ENCODE measurements around the gene PARD3.
"Not testable (repeated sequence)": the region's sequence is repeated elsewhere in the genome, so short reads cannot be mapped to it uniquely, and the experiment has no call there.

The PARD3 gene

GRCh38 chr10:34757933-34758332 lies 57.2 kb downstream of the PARD3 start:
- POLR2A ChIA-PET: no interaction called here
- CTCF ChIA-PET: interaction anchor here (1.1 kb wide), 1 partner anchor 11 kb away, joined by 3 read pairs; no protein-coding TSS in a partner anchor
- peaks cover 0 to 3% (median 0%) of the 10 kb centered on the region in 4 experiments for H3K4me1 ChIP-seq (ENCODE audit: control extremely low read depth in 1 of 4, control insufficient read depth in 4 of 4, insufficient read depth in 4 of 4, low read length in 3 of 4)
- peaks cover 0 to 2% (median 0%) of the 10 kb centered on the region in 5 experiments for H3K27me3 ChIP-seq (replicated peaks in 2 of 5; ENCODE audit: control insufficient read depth in 4 of 5, insufficient read depth in 5 of 5, low read length in 4 of 5)
- DNase-seq: no peak
- no peak overlapping the region for H3K4me3 ChIP-seq (ENCODE audit: control insufficient read depth in 1 of 7, extremely low read depth in 1 of 7, insufficient read depth in 4 of 7, low read depth in 2 of 7, low read length in 6 of 7)
- H3K27ac ChIP-seq (ENCODE audit: insufficient read depth in 1 of 2, low read depth in 1 of 2, low read length in 2 of 2, poor library complexity in 1 of 2, severe bottlenecking in 2 of 2): no peak overlapping the region
- H3K36me3 ChIP-seq (ENCODE audit: control insufficient read depth in 4 of 4, insufficient read depth in 4 of 4, low read length in 3 of 4): no peaks in the 10 kb centered on the region
- no peaks in the 10 kb centered on the region for H3K9me3 ChIP-seq (ENCODE audit: control extremely low read depth in 1 of 5, control insufficient read depth in 4 of 5, insufficient read depth in 2 of 5, low read depth in 1 of 5, low read length in 4 of 5)

GRCh38 chr10:34757181-34757580 lies 57.9 kb downstream of the PARD3 start:
- WGBS (ENCODE audit: insufficient coverage): no CpG with 5 or more reads among the region's 4 CpGs
- CTCF ChIA-PET: not testable (repeated sequence)

DNA sequence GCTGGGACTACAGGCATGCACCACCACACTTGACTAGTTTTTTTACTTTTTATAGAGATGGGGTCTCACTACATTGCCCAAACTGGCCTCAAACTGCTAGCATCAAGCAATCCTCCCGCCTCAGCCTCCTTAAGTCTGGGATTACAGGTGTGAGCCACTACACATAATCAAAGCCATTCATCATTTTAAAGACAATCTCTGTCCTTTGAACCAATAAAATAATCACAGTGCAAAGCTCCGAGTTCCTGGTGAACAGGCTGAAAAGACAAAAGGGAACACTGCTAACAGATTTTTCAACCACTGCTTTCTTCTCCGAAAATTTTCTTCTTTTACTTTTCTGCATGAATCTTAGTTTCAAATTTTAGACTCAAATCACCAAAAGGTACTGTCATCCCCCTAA lies 58.5 kb downstream of the PARD3 start:
- H3K27ac ChIP-seq (ENCODE audit: insufficient read depth in 1 of 2, low read depth in 1 of 2, low read length in 2 of 2, poor library complexity in 1 of 2, severe bottlenecking in 2 of 2): no peak overlapping the region
- peaks cover 0 to 3% (median 0%) of the 10 kb centered on the region in 4 experiments for H3K4me1 ChIP-seq (ENCODE audit: control extremely low read depth in 1 of 4, control insufficient read depth in 4 of 4, insufficient read depth in 4 of 4, low read length in 3 of 4)
- no peaks in the 10 kb centered on the region for H3K9me3 ChIP-seq (ENCODE audit: control extremely low read depth in 1 of 5, control insufficient read depth in 4 of 5, insufficient read depth in 2 of 5, low read depth in 1 of 5, low read length in 4 of 5)
- H3K4me3 ChIP-seq (ENCODE audit: control insufficient read depth in 1 of 7, extremely low read depth in 1 of 7, insufficient read depth in 4 of 7, low read depth in 2 of 7, low read length in 6 of 7): no peak overlapping the region
- POLR2A ChIA-PET: no interaction called here
- WGBS (ENCODE audit: insufficient coverage): 94% methylated on average over 2 of the region's 3 CpGs
- CTCF ChIA-PET: no interaction called here
- H3K27me3 ChIP-seq (replicated peaks in 2 of 5; ENCODE audit: control insufficient read depth in 4 of 5, insufficient read depth in 5 of 5, low read length in 4 of 5): peaks cover 0 to 2% (median 0%) of the 10 kb centered on the region in 5 experiments
- no peak for DNase-seq
- H3K36me3 ChIP-seq (ENCODE audit: control insufficient read depth in 4 of 4, insufficient read depth in 4 of 4, low read length in 3 of 4): no peaks in the 10 kb centered on the region

More at GRCh38 chr10:34757181-34757580, 57.9 kb downstream of the PARD3 start:
- DNase-seq; POLR2A ChIA-PET; H3K27me3 ChIP-seq (replicated peaks in 2 of 5; ENCODE audit: control insufficient read depth in 4 of 5, insufficient read depth in 5 of 5, low read length in 4 of 5); H3K9me3 ChIP-seq (ENCODE audit: control extremely low read depth in 1 of 5, control insufficient read depth in 4 of 5, insufficient read depth in 2 of 5, low read depth in 1 of 5, low read length in 4 of 5); H3K36me3 ChIP-seq (ENCODE audit: control insufficient read depth in 4 of 4, insufficient read depth in 4 of 4, low read length in 3 of 4); H3K4me3 ChIP-seq (ENCODE audit: control insufficient read depth in 1 of 7, extremely low read depth in 1 of 7, insufficient read depth in 4 of 7, low read depth in 2 of 7, low read length in 6 of 7); H3K27ac ChIP-seq (ENCODE audit: insufficient read depth in 1 of 2, low read depth in 1 of 2, low read length in 2 of 2, poor library complexity in 1 of 2, severe bottlenecking in 2 of 2); H3K4me1 ChIP-seq (ENCODE audit: control extremely low read depth in 1 of 4, control insufficient read depth in 4 of 4, insufficient read depth in 4 of 4, low read length in 3 of 4): not testable (repeated sequence)

DNA sequence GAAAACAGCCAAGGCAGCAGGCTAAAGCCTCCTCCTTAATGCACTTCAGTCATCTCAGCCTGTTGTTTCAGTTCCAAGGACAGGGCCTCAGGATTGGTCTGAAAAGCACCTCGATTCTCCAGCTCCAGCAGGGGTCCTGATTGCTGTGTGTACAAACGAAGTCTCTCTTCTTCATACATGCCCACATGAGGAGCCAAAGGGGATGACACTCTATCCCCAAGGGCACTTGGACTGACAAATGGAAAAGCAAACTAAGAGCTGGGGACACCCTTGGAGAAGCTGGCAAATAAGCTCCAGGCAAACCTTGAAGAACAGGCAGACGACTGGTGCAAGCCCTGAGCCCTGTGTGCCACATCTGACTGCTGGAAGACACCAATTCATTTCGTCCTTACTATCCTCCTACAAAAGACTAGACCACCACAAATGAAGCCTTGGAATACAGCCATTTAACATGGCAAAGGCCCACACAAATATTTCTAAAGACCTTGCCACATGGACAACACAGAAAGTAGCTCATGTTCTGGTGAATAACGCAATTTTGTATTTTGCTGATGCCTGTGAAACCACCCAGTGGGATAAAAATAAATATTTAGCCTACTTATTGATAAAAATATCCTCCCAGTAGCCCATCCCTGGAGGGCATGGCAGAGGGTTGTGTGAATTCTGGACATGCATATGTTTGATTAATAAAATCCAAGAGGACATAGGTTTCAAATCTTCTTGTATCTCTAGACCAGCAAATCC lies 61.9 kb downstream of the PARD3 start:
- POLR2A ChIA-PET: no interaction called here
- WGBS (ENCODE audit: insufficient coverage): 94% methylated on average over 2 of the region's 5 CpGs
- CTCF ChIA-PET: interaction anchor here (0.9 kb wide), 1 partner anchor 11 kb away, joined by 3 read pairs; no protein-coding TSS in a partner anchor

DNA sequence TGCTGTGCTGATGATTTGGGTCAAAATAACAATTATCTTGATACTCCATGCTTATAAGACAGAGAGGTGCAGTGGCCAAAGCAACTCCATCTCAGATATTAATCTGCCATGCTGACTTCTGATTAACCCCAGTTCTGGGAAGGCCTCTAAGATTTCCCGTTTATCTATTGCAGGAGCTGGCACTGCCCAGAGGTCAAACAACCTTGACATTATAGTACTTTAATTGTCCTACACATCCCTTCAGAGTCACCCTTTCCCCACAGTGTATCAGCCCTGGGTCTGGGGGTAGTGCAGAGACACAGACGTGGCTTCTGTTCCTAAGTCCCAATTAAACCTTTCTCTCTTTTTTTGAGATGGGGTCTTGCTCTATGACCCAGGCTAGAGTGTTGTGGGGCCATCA lies 63.8 kb downstream of the PARD3 start:
- no peaks in the 10 kb centered on the region for H3K36me3 ChIP-seq (ENCODE audit: control insufficient read depth in 4 of 4, insufficient read depth in 4 of 4, low read length in 3 of 4)
- DNase-seq: no peak
- POLR2A ChIA-PET: no interaction called here
- no peaks in the 10 kb centered on the region for H3K4me1 ChIP-seq (ENCODE audit: control extremely low read depth in 1 of 4, control insufficient read depth in 4 of 4, insufficient read depth in 4 of 4, low read length in 3 of 4)
- CTCF ChIA-PET: interaction anchor here (0.6 kb wide), 1 partner anchor 66 kb away, joined by 4 read pairs; no protein-coding TSS in a partner anchor
- WGBS (ENCODE audit: insufficient coverage): no CpG with 5 or more reads among the region's 2 CpGs
- H3K4me3 ChIP-seq (ENCODE audit: control insufficient read depth in 1 of 7, extremely low read depth in 1 of 7, insufficient read depth in 4 of 7, low read depth in 2 of 7, low read length in 6 of 7): no peak overlapping the region
- no peaks in the 10 kb centered on the region for H3K9me3 ChIP-seq (ENCODE audit: control extremely low read depth in 1 of 5, control insufficient read depth in 4 of 5, insufficient read depth in 2 of 5, low read depth in 1 of 5, low read length in 4 of 5)
- no peak overlapping the region for H3K27ac ChIP-seq (ENCODE audit: insufficient read depth in 1 of 2, low read depth in 1 of 2, low read length in 2 of 2, poor library complexity in 1 of 2, severe bottlenecking in 2 of 2)
- peaks cover 0 to 9% (median 0%) of the 10 kb centered on the region in 5 experiments for H3K27me3 ChIP-seq (replicated peaks in 2 of 5; ENCODE audit: control insufficient read depth in 4 of 5, insufficient read depth in 5 of 5, low read length in 4 of 5)

More for the DNA sequence above, 61.9 kb downstream of the PARD3 start:
- Histone ChIP-seq H3K9me3 (ENCODE audit: control extremely low read depth in 1 of 5, control insufficient read depth in 4 of 5, insufficient read depth in 2 of 5, low read depth in 1 of 5, low read length in 4 of 5) (no peaks in the 10 kb centered on the region), H3K27me3 (replicated peaks in 2 of 5; ENCODE audit: control insufficient read depth in 4 of 5, insufficient read depth in 5 of 5, low read length in 4 of 5) (peaks cover 0 to 4% (median 0%) of the 10 kb centered on the region in 5 experiments), H3K4me3 (ENCODE audit: control insufficient read depth in 1 of 7, extremely low read depth in 1 of 7, insufficient read depth in 4 of 7, low read depth in 2 of 7, low read length in 6 of 7) (no peak overlapping the region), H3K4me1 (ENCODE audit: control extremely low read depth in 1 of 4, control insufficient read depth in 4 of 4, insufficient read depth in 4 of 4, low read length in 3 of 4) (peaks cover 0 to 1% (median 0%) of the 10 kb centered on the region in 4 experiments), H3K36me3 (ENCODE audit: control insufficient read depth in 4 of 4, insufficient read depth in 4 of 4, low read length in 3 of 4) (no peaks in the 10 kb centered on the region), H3K27ac (ENCODE audit: insufficient read depth in 1 of 2, low read depth in 1 of 2, low read length in 2 of 2, poor library complexity in 1 of 2, severe bottlenecking in 2 of 2) (no peak overlapping the region)
- DNase-seq: no peak

- POLR2A ChIA-PET: interaction anchor here (0.6 kb wide), 1 partner anchor 970 kb away, joined by 3 read pairs; no protein-coding TSS in a partner anchor
- DNase-seq; H3K27ac ChIP-seq (ENCODE audit: insufficient read depth in 1 of 2, low read depth in 1 of 2, low read length in 2 of 2, poor library complexity in 1 of 2, severe bottlenecking in 2 of 2); H3K9me3 ChIP-seq (ENCODE audit: control extremely low read depth in 1 of 5, control insufficient read depth in 4 of 5, insufficient read depth in 2 of 5, low read depth in 1 of 5, low read length in 4 of 5); H3K4me1 ChIP-seq (ENCODE audit: control extremely low read depth in 1 of 4, control insufficient read depth in 4 of 4, insufficient read depth in 4 of 4, low read length in 3 of 4); H3K27me3 ChIP-seq (replicated peaks in 2 of 5; ENCODE audit: control insufficient read depth in 4 of 5, insufficient read depth in 5 of 5, low read length in 4 of 5); H3K4me3 ChIP-seq (ENCODE audit: control insufficient read depth in 1 of 7, extremely low read depth in 1 of 7, insufficient read depth in 4 of 7, low read depth in 2 of 7, low read length in 6 of 7); H3K36me3 ChIP-seq (ENCODE audit: control insufficient read depth in 4 of 4, insufficient read depth in 4 of 4, low read length in 3 of 4): not testable (repeated sequence)
- CTCF ChIA-PET: interaction anchor here (0.6 to 1.2 kb wide), 2 partner anchors 18 to 66 kb away, joined by 4 read pairs; no protein-coding TSS in a partner anchor
- WGBS (ENCODE audit: insufficient coverage): 100% methylated on average over 2 of the region's 7 CpGs
These were observed 64.3 kb downstream of the PARD3 start for GRCh38 chr10:34750795-34751194.

- Histone ChIP-seq H3K36me3 (ENCODE audit: control insufficient read depth in 4 of 4, insufficient read depth in 4 of 4, low read length in 3 of 4) (no peaks in the 10 kb centered on the region), H3K9me3 (ENCODE audit: control extremely low read depth in 1 of 5, control insufficient read depth in 4 of 5, insufficient read depth in 2 of 5, low read depth in 1 of 5, low read length in 4 of 5) (no peaks in the 10 kb centered on the region), H3K4me3 (ENCODE audit: control insufficient read depth in 1 of 7, extremely low read depth in 1 of 7, insufficient read depth in 4 of 7, low read depth in 2 of 7, low read length in 6 of 7) (no peak overlapping the region), H3K27ac (ENCODE audit: insufficient read depth in 1 of 2, low read depth in 1 of 2, low read length in 2 of 2, poor library complexity in 1 of 2, severe bottlenecking in 2 of 2) (no peak overlapping the region), H3K4me1 (ENCODE audit: control extremely low read depth in 1 of 4, control insufficient read depth in 4 of 4, insufficient read depth in 4 of 4, low read length in 3 of 4) (no peaks in the 10 kb centered on the region), H3K27me3 (replicated peaks in 2 of 5; ENCODE audit: control insufficient read depth in 4 of 5, insufficient read depth in 5 of 5, low read length in 4 of 5) (peaks cover 0 to 7% (median 0%) of the 10 kb centered on the region in 5 experiments)
- POLR2A ChIA-PET: no interaction called here
- CTCF ChIA-PET: no interaction called here
- 100% methylated on average over 2 of the region's 4 CpGs for WGBS (ENCODE audit: insufficient coverage)
- no peak for DNase-seq
These were observed 66.3 kb downstream of the PARD3 start for GRCh38 chr10:34748767-34749166.
